ENCODE measurements around the gene LMTK2. TPM values are rescaled to one million over a fixed set of nuclear protein-coding genes. Genes with fewer than 3 reads are reported as not detected.
"Not testable (repeated sequence)": the region's sequence is repeated elsewhere in the genome, so short reads cannot be mapped to it uniquely, and the experiment has no call there.

Gene LMTK2
- polyA plus RNA-seq, 10 donors = 5.8 to 9.1 (median 7.1) TPM

- DNase-seq = no peak
Measured at GRCh38 chr7:98105942-98106544, 619 bp upstream of the LMTK2 start.

- DNase-seq = peak; percentile 1 to 27 (median 10)
Measured at GRCh38 chr7:98107313-98107721, 655 bp downstream of the LMTK2 start.

GRCh38 chr7:98110249-98111022 is 3.8 kb downstream of the LMTK2 start:
- DNase-seq = no peak

- DNase-seq = no peak
Measured at GRCh38 chr7:98112077-98112476, 5.4 kb downstream of the LMTK2 start.

GRCh38 chr7:98115746-98116525 is 9.3 kb downstream of the LMTK2 start:
- no peak for DNase-seq

- no peak for DNase-seq
Measured at GRCh38 chr7:98116656-98117461, 10.2 kb downstream of the LMTK2 start.

GRCh38 chr7:98119256-98119918 is 12.7 kb downstream of the LMTK2 start:
- peak in 1 of 3 donors; percentile 34 for DNase-seq

- no peak for DNase-seq
Measured at GRCh38 chr7:98120559-98120958, 13.9 kb downstream of the LMTK2 start.

- not testable (repeated sequence) for DNase-seq
Measured at GRCh38 chr7:98121388-98121787, 14.7 kb downstream of the LMTK2 start.

GRCh38 chr7:98123365-98123696 is 16.7 kb downstream of the LMTK2 start:
- no peak for DNase-seq

GRCh38 chr7:98125759-98126158 is 19.1 kb downstream of the LMTK2 start:
- DNase-seq = no peak

GRCh38 chr7:98126311-98127142 is 19.9 kb downstream of the LMTK2 start:
- no peak for DNase-seq

GRCh38 chr7:98128346-98128745 is 21.7 kb downstream of the LMTK2 start:
- DNase-seq = no peak

- DNase-seq = no peak
Measured at GRCh38 chr7:98130959-98131358, 24.3 kb downstream of the LMTK2 start.

GRCh38 chr7:98133181-98133580 is 26.5 kb downstream of the LMTK2 start:
- peak in 1 of 3 donors; percentile 17 for DNase-seq

GRCh38 chr7:98133621-98134303 is 27.1 kb downstream of the LMTK2 start:
- DNase-seq = no peak

GRCh38 chr7:98134420-98135228 is 28.0 kb downstream of the LMTK2 start:
- no peak for DNase-seq

- no peak for DNase-seq
Measured at GRCh38 chr7:98135984-98136383, 29.3 kb downstream of the LMTK2 start.

- DNase-seq = no peak
Measured at GRCh38 chr7:98136423-98136822, 29.8 kb downstream of the LMTK2 start.

Data from muscle of back (tissue), 11 donors.